Glutamatergic neuron (in vitro differentiated cells): ENCODE measurements around the gene LATS2. TPM values are rescaled to one million over a fixed set of nuclear protein-coding genes. Genes with fewer than 3 reads are reported as not detected.

Experiments
- DNase-seq: peaks from one replicate; pipeline ENCODE4 v3.0.0; 2022
- H3K27ac Mint-ChIP-seq: one replicate; pipeline ENCODE4 v1.8.0; 2020; ENCODE audit warnings: mild to moderate bottlenecking, mixed read lengths, inconsistent platforms; ENCODE audit not compliant: unreplicated experiment
- H3K27me3 Mint-ChIP-seq: one replicate; pipeline ENCODE4 v1.8.0; 2020; ENCODE audit warnings: mild to moderate bottlenecking, moderate library complexity, mixed read lengths, inconsistent platforms; ENCODE audit not compliant: unreplicated experiment
- H3K36me3 Mint-ChIP-seq: one replicate; pipeline ENCODE4 v1.8.0; 2020; ENCODE audit warnings: mild to moderate bottlenecking, mixed read lengths, inconsistent platforms; ENCODE audit not compliant: unreplicated experiment
- H3K4me1 Mint-ChIP-seq: one replicate; pipeline ENCODE4 v1.8.0; 2020; ENCODE audit warnings: mild to moderate bottlenecking, low read depth, mixed read lengths, inconsistent platforms; ENCODE audit not compliant: unreplicated experiment
- H3K4me3 Mint-ChIP-seq: one replicate; pipeline ENCODE4 v1.8.0; 2020; ENCODE audit warnings: mild to moderate bottlenecking, mixed read lengths, inconsistent platforms; ENCODE audit not compliant: unreplicated experiment
- H3K9me3 Mint-ChIP-seq: one replicate; pipeline ENCODE4 v1.8.0; 2020; ENCODE audit warnings: mild to moderate bottlenecking, moderate library complexity, mixed read lengths, inconsistent platforms; ENCODE audit not compliant: unreplicated experiment
- total RNA-seq: library from RNA; stranded (reverse); fragmentation: NEBNext Ultra II Directional; extraction: Animal tissue kit (Norgen Biotek cat#: 25700); gene quantifications from one replicate; pipeline ENCODE4 v1.2.1, GENCODE V29; 2021; ENCODE audit not compliant: unreplicated experiment
- TF ChIP-seq, protein P1 (sequence below): fragments of 200-600 bp; sonication (generic); IDR thresholded peaks from one replicate; pipeline ENCODE4 v1.5.0; 2021; ENCODE audit not compliant: partially characterized antibody, unreplicated experiment

The LATS2 gene
- total RNA-seq, 1 donor from 2014 or later, result 2.2 TPM

GRCh38 chr13:21088534-21088933 lies 27.1 kb upstream of the LATS2 start:
- DNase-seq, result no peak
- no peaks in the 10 kb centered on the region for H3K36me3 Mint-ChIP-seq
- H3K4me3 Mint-ChIP-seq, result no peak overlapping the region
- H3K4me1 Mint-ChIP-seq, result no peaks in the 10 kb centered on the region
- no peak overlapping the region for H3K27ac Mint-ChIP-seq
- no peaks in the 10 kb centered on the region for H3K9me3 Mint-ChIP-seq
- TF ChIP-seq, protein P1, sequence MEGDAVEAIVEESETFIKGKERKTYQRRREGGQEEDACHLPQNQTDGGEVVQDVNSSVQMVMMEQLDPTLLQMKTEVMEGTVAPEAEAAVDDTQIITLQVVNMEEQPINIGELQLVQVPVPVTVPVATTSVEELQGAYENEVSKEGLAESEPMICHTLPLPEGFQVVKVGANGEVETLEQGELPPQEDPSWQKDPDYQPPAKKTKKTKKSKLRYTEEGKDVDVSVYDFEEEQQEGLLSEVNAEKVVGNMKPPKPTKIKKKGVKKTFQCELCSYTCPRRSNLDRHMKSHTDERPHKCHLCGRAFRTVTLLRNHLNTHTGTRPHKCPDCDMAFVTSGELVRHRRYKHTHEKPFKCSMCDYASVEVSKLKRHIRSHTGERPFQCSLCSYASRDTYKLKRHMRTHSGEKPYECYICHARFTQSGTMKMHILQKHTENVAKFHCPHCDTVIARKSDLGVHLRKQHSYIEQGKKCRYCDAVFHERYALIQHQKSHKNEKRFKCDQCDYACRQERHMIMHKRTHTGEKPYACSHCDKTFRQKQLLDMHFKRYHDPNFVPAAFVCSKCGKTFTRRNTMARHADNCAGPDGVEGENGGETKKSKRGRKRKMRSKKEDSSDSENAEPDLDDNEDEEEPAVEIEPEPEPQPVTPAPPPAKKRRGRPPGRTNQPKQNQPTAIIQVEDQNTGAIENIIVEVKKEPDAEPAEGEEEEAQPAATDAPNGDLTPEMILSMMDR, result no peak
- no peaks in the 10 kb centered on the region for H3K27me3 Mint-ChIP-seq

GRCh38 chr13:21086929-21087328 lies 25.5 kb upstream of the LATS2 start:
- TF ChIP-seq, protein P1, result no peak
- H3K36me3 Mint-ChIP-seq, result no peaks in the 10 kb centered on the region
- no peaks in the 10 kb centered on the region for H3K4me1 Mint-ChIP-seq
- H3K9me3 Mint-ChIP-seq, result no peaks in the 10 kb centered on the region
- no peak overlapping the region for H3K27ac Mint-ChIP-seq
- no peak overlapping the region for H3K4me3 Mint-ChIP-seq
- no peaks in the 10 kb centered on the region for H3K27me3 Mint-ChIP-seq
- no peak for DNase-seq

DNA sequence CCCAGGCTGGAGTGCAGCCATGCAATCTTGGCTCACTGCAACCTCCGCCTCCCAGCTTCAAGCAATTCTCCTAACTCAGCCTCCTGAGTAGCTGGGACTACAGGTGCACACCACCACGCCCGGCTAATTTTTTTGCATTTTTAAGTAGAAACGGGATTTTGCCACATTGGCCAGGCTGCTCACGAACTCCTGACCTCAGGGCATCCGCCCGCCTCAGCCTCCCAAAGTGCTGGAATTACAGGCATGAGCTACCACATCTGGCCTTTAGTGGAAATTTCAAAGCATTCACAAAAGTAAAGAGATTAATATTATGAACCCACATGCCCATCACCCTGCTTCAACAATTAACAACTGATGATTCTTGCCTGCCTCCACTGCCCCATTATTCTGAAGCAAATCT lies 20.5 kb upstream of the LATS2 start:
- Mint-ChIP-seq H3K27ac (no peak overlapping the region), H3K36me3 (no peaks in the 10 kb centered on the region), H3K4me1 (peaks cover 2% of the 10 kb centered on the region), H3K27me3 (peaks cover 2% of the 10 kb centered on the region), H3K4me3 (no peak overlapping the region), H3K9me3 (no peaks in the 10 kb centered on the region)
- no peak for DNase-seq
- TF ChIP-seq, protein P1, result no peak

DNA sequence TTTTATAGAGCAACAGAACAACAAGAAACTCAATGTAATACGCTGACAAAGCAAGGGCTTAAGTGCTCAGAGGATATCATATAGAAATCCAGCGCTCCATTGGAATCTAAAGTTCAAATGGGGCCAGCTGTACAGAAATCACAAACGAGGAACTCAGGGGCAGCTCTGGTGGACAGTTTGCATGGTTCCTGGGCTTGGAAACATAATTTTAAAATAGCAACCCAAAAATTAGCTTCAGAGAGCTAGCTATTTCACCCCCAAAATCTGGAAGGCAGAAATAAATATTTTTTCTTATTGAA lies 19.2 kb upstream of the LATS2 start:
- Mint-ChIP-seq H3K9me3 (no peaks in the 10 kb centered on the region), H3K27me3 (peaks cover 4% of the 10 kb centered on the region), H3K4me3 (no peak overlapping the region), H3K36me3 (no peaks in the 10 kb centered on the region), H3K27ac (no peak overlapping the region), H3K4me1 (peaks cover 2% of the 10 kb centered on the region)
- no peak for DNase-seq
- TF ChIP-seq, protein P1, result no peak

GRCh38 chr13:21079761-21080592 lies 18.6 kb upstream of the LATS2 start:
- no peaks in the 10 kb centered on the region for H3K36me3 Mint-ChIP-seq
- H3K4me3 Mint-ChIP-seq, result no peak overlapping the region
- peaks cover 4% of the 10 kb centered on the region for H3K27me3 Mint-ChIP-seq
- TF ChIP-seq, protein P1, result no peak
- H3K9me3 Mint-ChIP-seq, result no peaks in the 10 kb centered on the region
- no peak for DNase-seq
- peaks cover 2% of the 10 kb centered on the region for H3K4me1 Mint-ChIP-seq
- H3K27ac Mint-ChIP-seq, result no peak overlapping the region
